GM23248 (cell line): Measurements from ENCODE around the gene SHB. TPM values are rescaled to one million over a fixed set of nuclear protein-coding genes. Genes with fewer than 3 reads are reported as not detected.
"Not testable (repeated sequence)": the region's sequence is repeated elsewhere in the genome, so short reads cannot be mapped to it uniquely, and the experiment has no call there.

Experiments
- DNase-seq: peaks from one replicate; pipeline ENCODE4 v3.0.0-alpha.2; 2015
- H2AFZ ChIP-seq: fragments of 200-600 bp; sonication (generic); 2 replicates; pipeline ENCODE4 v1.6.1; 2016; ENCODE audit warnings: antibody characterized with exemption
- H3F3A ChIP-seq: fragments of 200-600 bp; sonication (generic); 2 replicates; pipeline ENCODE4 v1.6.1; 2016; ENCODE audit warnings: mild to moderate bottlenecking, antibody characterized with exemption, mixed run types; ENCODE audit not compliant: insufficient read depth
- H3K27ac ChIP-seq: fragments of 200-600 bp; sonication (generic); 2 replicates; pipeline ENCODE4 v1.5.1; 2016; ENCODE audit warnings: mild to moderate bottlenecking
- H3K27me3 ChIP-seq: fragments of 200-600 bp; sonication (generic); replicated peaks from 2 replicates; pipeline ENCODE4 v1.6.1; 2016; ENCODE audit warnings: mild to moderate bottlenecking; ENCODE audit not compliant: insufficient read depth
- H3K36me3 ChIP-seq: fragments of 200-600 bp; sonication (generic); 2 replicates; pipeline ENCODE4 v1.6.1; 2016; ENCODE audit warnings: low read depth, mild to moderate bottlenecking
- H3K4me1 ChIP-seq: fragments of 200-600 bp; sonication (generic); 2 replicates; pipeline ENCODE4 v1.6.1; 2016; ENCODE audit warnings: mild to moderate bottlenecking; ENCODE audit not compliant: insufficient read depth
- H3K4me2 ChIP-seq: fragments of 200-600 bp; sonication (generic); one replicate; pipeline ENCODE4 v1.6.1; 2016; ENCODE audit warnings: mild to moderate bottlenecking; ENCODE audit not compliant: unreplicated experiment
- H3K4me3 ChIP-seq: fragments of 200-600 bp; sonication (generic); 2 replicates; pipeline ENCODE4 v1.5.1; 2016; ENCODE audit warnings: mild to moderate bottlenecking
- H3K79me2 ChIP-seq: fragments of 200-600 bp; sonication (generic); 2 replicates; pipeline ENCODE4 v1.6.1; 2016; ENCODE audit warnings: mild to moderate bottlenecking; ENCODE audit not compliant: insufficient read depth
- H3K9ac ChIP-seq: fragments of 200-600 bp; sonication (generic); 2 replicates; pipeline ENCODE4 v1.6.1; 2016; ENCODE audit warnings: mild to moderate bottlenecking
- H3K9me2 ChIP-seq: fragments of 200-600 bp; sonication (generic); 2 replicates; pipeline ENCODE4 v1.6.1; 2016; ENCODE audit warnings: mixed run types, mild to moderate bottlenecking, moderate library complexity; ENCODE audit not compliant: insufficient read depth
- H3K9me3 ChIP-seq: fragments of 200-600 bp; sonication (generic); one replicate; pipeline ENCODE4 v1.6.1; 2017; ENCODE audit warnings: low read depth
- H4K20me1 ChIP-seq: fragments of 200-600 bp; sonication (generic); 2 replicates; pipeline ENCODE4 v1.6.0; 2016; ENCODE audit not compliant: insufficient read depth
- EZH2 ChIP-seq: fragments of 200-600 bp; sonication (generic); IDR thresholded peaks from 2 replicates; pipeline ENCODE4 v1.6.1; 2018; ENCODE audit warnings: antibody characterized with exemption, mild to moderate bottlenecking; ENCODE audit not compliant: insufficient read depth, poor library complexity, severe bottlenecking
- EZH2phosphoT487 ChIP-seq: fragments of 200-600 bp; sonication (generic); IDR thresholded peaks from 2 replicates; pipeline ENCODE4 v1.6.1; 2018; ENCODE audit warnings: antibody characterized with exemption, moderate library complexity, mild to moderate bottlenecking, low read depth; ENCODE audit not compliant: insufficient read depth
- WGBS, 2 experiments: methylation state at CpG; one replicate each; pipeline ENCODE4 v1.1.6; 2015 to 2017; ENCODE audit warnings: low lambda C conversion rate in 2 of 2, low coverage in 1 of 2; ENCODE audit errors: missing lambda C conversion rate in 2 of 2; 5-methylcytosine and 5-hydroxymethylcytosine counted together
- in situ Hi-C: fragments of 300-500 bp; cut with MboI; formaldehyde crosslinking; loops from 2 replicates; pipeline ENCODE4 v1.15.0; 2020
- polyA plus RNA-seq: library from polyadenylated mRNA; unstranded; fragments of >200 nt; fragmentation: Nextera tagmentation; extraction: Ambion mirVana; gene quantifications from 2 replicates; pipeline ENCODE4 v1.2.1, GENCODE V29; 2016
- total RNA-seq: library from RNA; depleted of rRNA; stranded (reverse); fragments of >200 nt; shearing (Covaris generic); gene quantifications from 2 replicates; pipeline ENCODE4 v1.2.3, GENCODE V29; 2014

Gene SHB
- total and polyA plus RNA-seq, 2 experiments from 2014 or later: 3.9 to 11.1 TPM

GRCh38 chr9:37914154-37914551, 154.9 kb downstream of the SHB start:
- Histone ChIP-seq H3K36me3 (no peaks in the 10 kb centered on the region), H3K4me3 (no peak overlapping the region), H3K4me1 (no peaks in the 10 kb centered on the region), H3K9me3 (no peaks in the 10 kb centered on the region), H4K20me1 (no peaks in the 10 kb centered on the region), H3K79me2 (no peaks in the 10 kb centered on the region), H3K27ac (no peak overlapping the region), H3K4me2 (no peak overlapping the region), H3K9me2 (no peaks in the 10 kb centered on the region), H3K9ac (no peak overlapping the region), H2AFZ (no peak overlapping the region), H3F3A (0 out of 2 replicates have a peak, but pooled peaks cover 3% of the 10 kb centered on the region), H3K27me3 (no peaks in the 10 kb centered on the region)
- WGBS, 2 experiments: 82 to 84% methylated on average over 8 of the region's 8 CpGs
- DNase-seq: no peak
- TF ChIP-seq EZH2phosphoT487 (no peak), EZH2 (no peak)
- in situ Hi-C loops: loop anchor here (5.0 kb wide), 1 partner anchor 448 kb away; no protein-coding TSS in a partner anchor

GRCh38 chr9:37913480-37914153, 155.4 kb downstream of the SHB start:
- Histone ChIP-seq H3K27me3 (no peaks in the 10 kb centered on the region), H3K9ac (no peak overlapping the region), H3K36me3 (no peaks in the 10 kb centered on the region), H3K4me2 (no peak overlapping the region), H3K79me2 (no peaks in the 10 kb centered on the region), H3F3A (0 out of 2 replicates have a peak, but pooled peaks cover 3% of the 10 kb centered on the region), H3K9me2 (no peaks in the 10 kb centered on the region), H3K4me3 (no peak overlapping the region), H3K27ac (no peak overlapping the region), H4K20me1 (no peaks in the 10 kb centered on the region), H3K9me3 (no peaks in the 10 kb centered on the region), H2AFZ (no peak overlapping the region), H3K4me1 (peaks cover 4% of the 10 kb centered on the region)
- DNase-seq: peak; percentile 77
- no peak for TF ChIP-seq EZH2
- no peak for TF ChIP-seq EZH2phosphoT487
- in situ Hi-C loops: loop anchor here (5.0 kb wide), 1 partner anchor 449 kb away; no protein-coding TSS in a partner anchor
- WGBS, 2 experiments: 47% methylated on average over 11 of the region's 11 CpGs

GRCh38 chr9:37911271-37911681, 157.8 kb downstream of the SHB start:
- H3K36me3 ChIP-seq: no peaks in the 10 kb centered on the region
- H3K9me2 ChIP-seq: no peaks in the 10 kb centered on the region
- H3K4me3 ChIP-seq: no peak overlapping the region
- H4K20me1 ChIP-seq: no peaks in the 10 kb centered on the region
- no peak overlapping the region for H2AFZ ChIP-seq
- no peaks in the 10 kb centered on the region for H3K79me2 ChIP-seq
- H3K9me3 ChIP-seq: no peaks in the 10 kb centered on the region
- H3K27me3 ChIP-seq: no peaks in the 10 kb centered on the region
- peaks cover 9% of the 10 kb centered on the region for H3K4me1 ChIP-seq
- H3K27ac ChIP-seq: no peak overlapping the region
- no peak overlapping the region for H3K4me2 ChIP-seq
- DNase-seq: no peak
- in situ Hi-C loops: loop anchor here (5.0 kb wide), 1 partner anchor 451 kb away; no protein-coding TSS in a partner anchor
- TF ChIP-seq EZH2phosphoT487: no peak
- no peak for TF ChIP-seq EZH2
- H3K9ac ChIP-seq: no peak overlapping the region
- 73 to 83% methylated on average over 6 of the region's 6 CpGs for WGBS, 2 experiments
- 0 out of 2 replicates have a peak, but pooled peaks cover 3% of the 10 kb centered on the region for H3F3A ChIP-seq

DNA sequence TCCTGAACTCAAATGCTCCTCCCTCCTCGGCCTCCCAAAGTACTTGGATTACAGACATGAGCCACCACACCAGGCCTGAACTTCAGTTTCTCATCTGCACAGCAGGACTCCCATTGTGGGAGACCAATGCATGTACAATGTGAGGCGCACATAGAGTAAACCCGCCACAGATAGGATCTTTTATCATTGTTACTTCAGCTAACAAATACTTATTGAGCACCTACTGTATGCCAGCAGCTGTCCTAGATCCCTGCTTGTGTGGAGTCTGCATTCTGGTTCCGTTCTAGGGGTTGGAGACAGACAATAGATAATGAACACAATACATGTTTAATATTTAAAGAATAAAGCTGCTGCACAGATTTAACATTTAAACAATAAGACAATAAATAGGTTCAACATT, 158.8 kb downstream of the SHB start:
- WGBS, 2 experiments: 76 to 82% methylated on average over 4 of the region's 4 CpGs
- H2AFZ ChIP-seq: no peak overlapping the region
- H3K9ac ChIP-seq: no peak overlapping the region
- TF ChIP-seq EZH2phosphoT487 (no peak), EZH2 (no peak)
- DNase-seq: no peak
- H3K27me3 ChIP-seq: no peaks in the 10 kb centered on the region
- H3K4me2 ChIP-seq: no peak overlapping the region
- H4K20me1 ChIP-seq: no peaks in the 10 kb centered on the region
- 0 out of 2 replicates have a peak, but pooled peaks cover 3% of the 10 kb centered on the region for H3F3A ChIP-seq
- H3K4me3 ChIP-seq: no peak overlapping the region
- peaks cover 9% of the 10 kb centered on the region for H3K4me1 ChIP-seq
- H3K36me3 ChIP-seq: no peaks in the 10 kb centered on the region
- no peaks in the 10 kb centered on the region for H3K9me2 ChIP-seq
- no peaks in the 10 kb centered on the region for H3K79me2 ChIP-seq
- in situ Hi-C loops: loop anchor here (5.0 kb wide), 1 partner anchor 452 kb away; no protein-coding TSS in a partner anchor
- H3K27ac ChIP-seq: no peak overlapping the region
- no peaks in the 10 kb centered on the region for H3K9me3 ChIP-seq

- H3K9ac ChIP-seq, H3K9me3 ChIP-seq, H3F3A ChIP-seq, H3K79me2 ChIP-seq, H3K27ac ChIP-seq, DNase-seq, H2AFZ ChIP-seq, H3K27me3 ChIP-seq, H3K4me2 ChIP-seq, H3K9me2 ChIP-seq, H4K20me1 ChIP-seq, H3K36me3 ChIP-seq, H3K4me3 ChIP-seq: not testable (repeated sequence)
- in situ Hi-C loops: loop anchor here (5.0 to 10.0 kb wide), 3 partner anchors 255 to 452 kb away; no protein-coding TSS in a partner anchor
- 84% methylated on average over 5 of the region's 5 CpGs for WGBS, 2 experiments
- H3K4me1 ChIP-seq: peaks cover 12% of the 10 kb centered on the region
Measured at GRCh38 chr9:37909836-37910235, 159.2 kb downstream of the SHB start.
